HG02938 (cell line): ENCODE results near the gene NID1.
"Not testable (repeated sequence)": the region's sequence is repeated elsewhere in the genome, so short reads cannot be mapped to it uniquely, and the experiment has no call there.

Experiments
- ATAC-seq: cut with Tn5 transposase; IDR thresholded peaks from one replicate; pipeline ENCODE4 v1.9.1; 2021; ENCODE audit warnings: mild to moderate bottlenecking, moderate library complexity; ENCODE audit not compliant: unreplicated experiment

Gene NID1

DNA sequence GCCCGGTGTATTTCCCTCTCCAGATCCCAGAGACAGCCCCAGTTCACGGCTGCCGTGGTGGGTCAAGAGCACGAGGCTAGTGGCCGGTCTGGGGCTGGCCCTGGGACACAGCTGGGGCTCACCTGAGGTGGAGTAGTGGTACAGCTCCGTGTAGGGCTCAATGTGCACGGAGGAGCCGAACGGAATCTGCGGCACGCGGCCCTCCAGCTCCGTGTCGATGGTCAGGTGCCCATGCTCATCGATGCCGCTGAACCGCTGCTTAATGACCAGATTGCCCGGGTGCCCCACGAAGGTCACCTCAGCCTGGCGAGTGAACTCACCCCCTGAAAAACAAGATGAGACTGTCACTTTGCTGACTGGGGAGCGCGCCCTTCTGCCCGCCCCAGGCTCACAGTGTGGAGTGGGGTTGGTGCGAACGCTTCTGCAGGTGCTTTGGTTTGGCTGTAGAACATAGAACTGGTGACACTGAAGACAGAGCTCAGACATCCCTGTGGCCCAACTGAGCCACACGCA is 35.4 kb downstream of the NID1 start:
- ATAC-seq = no peak

DNA sequence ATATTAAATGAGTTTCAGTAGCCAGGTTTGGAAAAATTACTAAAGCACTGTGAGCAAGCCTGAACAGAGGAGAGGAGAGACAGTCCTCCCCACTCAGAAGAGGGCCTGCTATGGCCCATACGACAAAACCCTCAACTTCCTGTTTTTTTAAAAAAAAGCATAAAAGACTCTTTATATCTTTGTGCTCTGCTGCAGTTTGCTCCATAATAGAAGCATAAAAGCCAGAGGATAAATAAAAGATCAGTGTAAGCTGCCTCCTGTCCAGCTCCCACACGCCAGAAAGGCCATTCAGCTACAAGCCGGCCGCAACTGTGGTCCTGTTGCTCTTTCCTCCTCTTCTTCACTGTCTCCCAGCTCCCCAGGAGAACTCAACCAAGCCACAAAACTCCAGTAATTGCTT is 37.8 kb downstream of the NID1 start:
- no peak for ATAC-seq

DNA sequence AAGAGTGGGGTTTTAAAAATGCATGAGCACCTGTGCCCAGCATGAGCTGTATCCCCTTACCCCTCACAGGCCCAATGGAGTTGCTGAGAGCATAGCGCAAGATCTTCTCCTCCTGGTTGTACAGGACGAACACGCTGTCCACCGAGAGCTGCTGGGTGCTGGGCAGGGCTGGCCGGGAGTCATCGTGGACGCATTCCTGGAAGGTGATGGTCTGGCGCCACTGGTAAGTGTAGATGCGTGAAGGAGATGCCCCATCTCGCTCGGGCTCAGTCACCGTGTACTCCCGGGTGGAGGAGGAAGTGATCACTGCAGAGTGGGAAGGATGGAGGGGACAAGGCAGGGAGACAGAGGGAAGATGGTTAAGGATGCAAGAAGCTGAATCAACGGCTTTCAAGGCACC is 39.1 kb downstream of the NID1 start:
- ATAC-seq = no peak

DNA sequence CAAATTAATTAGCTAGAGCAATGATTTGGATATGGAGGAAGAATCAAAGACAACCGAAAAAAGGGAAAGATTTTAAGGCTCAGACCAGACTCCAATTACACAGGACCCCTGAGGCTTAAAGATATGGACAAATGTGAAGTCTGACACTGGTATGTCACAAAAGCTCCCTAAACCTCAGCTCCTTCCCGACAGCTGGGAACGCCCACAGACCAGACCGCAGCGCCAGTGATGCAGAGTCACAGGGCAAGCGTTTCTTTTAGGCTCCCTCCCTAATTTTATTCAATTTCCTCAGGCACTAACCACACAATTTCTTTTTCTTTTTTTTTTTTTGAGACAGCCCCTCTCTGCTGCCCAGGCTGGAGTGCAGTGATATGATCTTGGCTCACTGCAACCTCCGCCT is 40.2 kb downstream of the NID1 start:
- ATAC-seq = no peak

DNA sequence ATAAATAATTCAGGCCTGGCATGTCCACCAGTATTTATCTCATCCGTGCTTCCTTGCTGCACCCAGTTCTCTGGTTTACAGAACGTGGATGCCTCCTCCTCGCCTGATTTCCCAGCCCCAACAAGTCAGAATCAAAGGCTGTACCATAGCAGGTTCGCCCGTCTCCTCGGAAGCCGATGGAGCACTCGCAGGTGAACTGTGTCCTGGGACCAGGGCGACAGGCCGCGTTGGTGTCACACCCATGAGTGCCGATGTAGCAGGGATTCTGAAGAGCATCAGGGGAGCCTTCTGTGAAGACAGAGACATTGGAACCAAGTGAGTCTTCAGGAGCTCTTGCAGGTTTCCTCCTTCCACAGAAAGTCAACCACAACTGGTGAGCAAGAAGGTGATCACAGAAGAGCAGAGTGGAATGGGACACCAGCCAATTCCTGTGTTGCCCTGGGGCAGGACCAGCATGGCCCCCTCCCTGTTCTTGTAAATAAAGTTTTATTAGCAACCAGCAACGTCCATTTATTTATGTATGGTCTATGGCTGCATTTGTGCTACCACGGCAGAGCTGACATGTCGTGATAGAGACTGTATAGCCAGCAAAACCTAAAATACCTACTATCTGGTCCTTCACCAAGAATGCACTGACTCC is 40.8 kb downstream of the NID1 start:
- no peak for ATAC-seq

DNA sequence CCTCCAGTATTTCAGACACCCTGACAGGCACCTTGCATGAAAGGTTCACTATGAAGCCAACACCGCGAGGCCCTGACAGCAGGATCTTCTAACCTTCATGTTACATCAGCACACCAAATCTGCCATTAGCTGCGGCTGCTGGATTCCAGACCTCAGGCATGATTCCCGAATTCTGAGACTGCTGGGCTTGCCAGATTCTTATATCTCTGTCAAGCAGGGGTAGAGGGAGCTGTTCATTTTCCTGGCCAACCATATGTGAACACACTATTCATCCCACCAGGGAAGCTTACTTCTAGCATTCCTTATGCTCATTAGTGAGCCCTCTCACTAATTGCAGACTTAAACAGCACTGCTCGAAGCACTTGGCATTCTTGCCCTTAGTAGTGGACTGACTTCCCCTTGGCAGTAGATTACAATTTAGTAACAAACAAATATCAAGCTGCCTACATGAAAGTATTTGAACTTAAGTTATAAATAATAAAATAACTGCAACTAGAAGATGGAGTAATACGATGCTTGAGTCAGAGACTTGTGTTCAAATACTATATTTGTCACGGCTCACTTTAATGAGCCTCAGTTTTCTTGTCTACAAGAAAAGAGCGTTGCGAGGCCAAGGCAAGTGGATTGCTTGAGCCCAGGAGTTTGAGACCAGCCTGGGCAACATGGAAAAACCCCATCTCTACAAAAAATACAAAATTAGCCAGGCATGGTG is 43.3 kb downstream of the NID1 start:
- ATAC-seq = no peak

DNA sequence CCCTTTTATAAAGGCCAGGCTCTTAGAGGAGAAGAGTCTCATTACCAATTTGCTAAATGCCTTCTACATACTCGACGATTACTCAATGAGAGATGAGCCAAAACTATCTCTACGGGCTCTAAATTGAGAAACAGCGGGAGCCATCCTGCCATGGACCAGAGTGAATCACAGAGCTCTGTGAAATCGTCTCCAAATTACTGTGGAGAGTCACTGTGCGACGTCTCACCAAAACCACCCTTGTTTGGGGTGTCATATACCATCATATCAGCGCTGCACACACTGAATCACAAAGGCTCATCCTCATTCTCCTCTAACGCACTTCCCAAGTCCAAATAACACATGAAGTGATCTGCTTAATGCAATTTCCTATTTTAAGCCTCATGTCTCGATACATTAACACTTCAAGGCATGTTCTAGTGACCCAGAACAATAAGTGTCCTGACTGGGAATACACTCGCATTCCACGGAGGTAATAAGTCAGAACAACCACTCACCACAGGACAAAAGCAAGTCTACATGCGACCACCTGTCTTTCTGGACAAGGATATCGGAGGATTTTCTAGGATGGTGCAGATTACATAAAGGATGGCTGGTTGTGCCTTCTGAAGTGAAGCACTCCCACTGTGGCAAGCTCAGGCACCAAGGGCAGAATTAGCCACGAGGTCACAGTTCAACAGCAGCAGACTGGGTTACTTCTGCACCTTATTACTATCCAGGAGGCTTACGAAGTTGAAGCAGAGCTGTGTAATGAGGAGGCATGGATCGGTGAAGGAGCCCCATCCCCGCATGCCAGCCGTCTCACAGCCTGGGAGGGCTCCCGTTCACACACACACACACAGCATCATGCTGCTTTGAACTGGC is 44.3 kb downstream of the NID1 start:
- no peak for ATAC-seq

DNA sequence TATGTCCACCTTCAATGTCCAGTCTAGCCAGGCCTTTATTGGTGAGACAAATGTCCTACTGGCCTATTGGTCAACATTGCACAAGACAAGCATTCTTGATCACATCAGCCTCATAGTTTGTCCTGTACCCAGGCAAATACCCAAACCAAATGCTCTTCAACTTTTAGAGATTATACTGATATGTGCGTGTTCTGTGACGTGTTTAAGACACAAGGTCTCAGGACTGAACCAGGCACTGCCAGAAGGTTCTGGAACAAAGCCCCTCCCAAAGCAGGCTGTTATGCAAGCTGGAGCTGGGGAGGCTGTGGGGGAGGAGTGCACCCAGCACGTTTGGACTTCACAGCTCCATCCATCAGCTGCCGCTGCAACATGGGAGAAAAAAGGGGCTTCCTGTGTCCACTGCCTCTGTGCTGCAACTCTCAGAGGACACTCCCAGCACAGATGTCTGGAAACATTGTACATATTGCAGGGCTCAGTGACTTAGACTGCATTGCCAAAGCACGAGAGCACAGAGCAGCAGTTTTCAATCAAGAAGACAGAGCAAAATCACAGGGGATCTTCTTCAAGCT is 45.9 kb downstream of the NID1 start:
- ATAC-seq = no peak

DNA sequence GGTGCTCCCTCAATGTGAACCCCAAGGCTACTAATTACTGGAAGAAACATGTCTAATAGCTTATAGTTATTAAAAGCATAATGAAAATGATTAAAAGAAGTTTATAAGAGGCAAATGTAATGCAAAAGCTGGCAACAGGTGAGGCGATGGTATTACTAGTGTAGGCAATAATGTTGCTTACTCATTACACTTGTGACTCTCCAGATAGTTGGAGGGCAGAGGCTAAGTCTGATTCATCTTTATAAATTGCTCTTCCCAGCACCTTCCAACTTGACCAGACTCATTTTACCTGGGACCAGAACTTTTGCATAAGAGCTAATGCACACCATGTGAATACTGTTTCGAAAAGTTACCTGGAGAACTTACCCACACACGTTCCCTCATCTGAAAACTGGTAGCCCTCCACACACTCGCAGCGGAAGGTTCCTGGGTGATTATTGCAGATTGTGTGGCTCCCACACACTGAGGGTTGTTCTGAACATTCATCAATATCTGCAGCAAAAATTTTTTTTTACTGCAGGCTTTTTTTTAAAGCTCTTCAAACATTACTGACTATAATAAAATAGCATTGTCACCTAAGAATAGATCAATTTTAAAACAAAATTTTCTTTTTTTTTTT is 48.0 kb downstream of the NID1 start:
- no peak for ATAC-seq

DNA sequence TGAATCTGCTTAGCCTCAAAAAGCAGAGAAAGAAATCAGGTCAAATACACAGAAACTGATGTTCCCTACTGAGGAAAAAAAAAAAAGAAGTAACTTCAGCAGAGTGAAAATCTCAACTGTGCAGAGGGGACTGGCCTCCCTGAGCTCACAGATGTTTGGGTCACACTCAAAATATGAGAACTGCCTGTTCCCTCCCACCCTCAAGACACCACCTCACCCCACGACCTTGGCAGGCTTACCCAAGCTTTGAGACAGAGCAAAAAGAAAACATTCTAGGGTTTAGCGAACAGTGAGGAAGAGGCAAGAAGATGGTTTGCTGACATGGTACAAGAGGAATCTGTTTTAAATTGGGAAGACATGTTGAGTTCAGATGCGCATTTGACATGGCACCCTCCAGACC is 48.8 kb downstream of the NID1 start:
- no peak for ATAC-seq

DNA sequence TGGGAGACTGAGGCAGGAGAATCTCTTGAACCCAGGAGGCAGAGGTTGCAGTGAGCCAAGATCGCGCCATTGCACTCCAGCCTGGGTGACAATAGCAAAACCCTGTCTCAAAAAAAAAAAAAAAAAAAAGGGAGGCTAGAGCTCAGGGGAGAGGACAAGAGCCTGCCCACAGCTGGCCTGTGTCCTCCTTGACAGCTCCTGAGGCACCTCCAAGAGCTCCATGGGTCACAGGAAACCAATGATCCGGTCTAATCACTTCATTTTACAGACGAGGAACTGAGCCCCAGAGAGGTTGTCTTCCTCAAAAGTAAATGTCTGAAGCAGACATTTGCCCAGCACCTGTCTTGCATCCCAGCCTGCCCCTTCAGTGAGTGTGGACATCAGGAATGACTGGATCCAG is 49.4 kb downstream of the NID1 start:
- ATAC-seq = no peak

DNA sequence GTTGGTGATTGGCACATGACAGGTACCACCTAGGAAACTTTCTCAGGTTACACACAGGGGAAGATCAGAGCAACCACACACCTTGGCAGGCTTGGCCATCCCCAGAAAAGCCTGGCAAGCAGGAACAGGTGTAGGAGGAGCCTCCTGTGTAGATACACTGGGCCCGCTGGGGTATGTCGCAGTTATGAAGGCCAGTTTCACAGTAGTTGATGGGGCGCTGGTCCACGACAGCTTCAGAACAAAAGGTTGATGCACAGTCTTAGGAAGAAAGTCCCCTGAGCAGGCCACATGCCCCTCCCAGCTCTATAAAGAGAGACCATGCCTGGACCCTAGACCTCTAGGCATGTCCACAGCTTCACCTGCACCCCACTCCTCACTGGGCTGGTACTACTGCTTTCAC is 51.6 kb downstream of the NID1 start:
- ATAC-seq = no peak

DNA sequence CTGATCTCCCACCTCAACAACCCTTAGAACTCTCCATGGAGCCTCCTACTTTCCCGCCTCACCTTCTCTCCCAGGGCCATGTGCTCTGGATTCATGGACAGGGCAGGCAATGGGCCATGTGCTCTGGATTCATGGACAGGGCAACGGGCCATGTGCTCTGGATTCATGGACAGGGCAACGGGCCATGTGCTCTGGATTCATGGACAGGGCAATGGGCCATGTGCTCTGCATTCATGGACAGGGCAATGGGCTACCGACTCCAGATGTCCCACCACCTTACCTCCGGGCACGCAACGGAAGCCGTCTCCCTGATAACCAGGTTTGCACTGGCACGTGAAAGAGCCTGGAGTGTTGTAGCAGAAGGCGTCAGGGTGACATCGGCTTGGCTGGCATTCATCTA is 53.2 kb downstream of the NID1 start:
- ATAC-seq = no peak

DNA sequence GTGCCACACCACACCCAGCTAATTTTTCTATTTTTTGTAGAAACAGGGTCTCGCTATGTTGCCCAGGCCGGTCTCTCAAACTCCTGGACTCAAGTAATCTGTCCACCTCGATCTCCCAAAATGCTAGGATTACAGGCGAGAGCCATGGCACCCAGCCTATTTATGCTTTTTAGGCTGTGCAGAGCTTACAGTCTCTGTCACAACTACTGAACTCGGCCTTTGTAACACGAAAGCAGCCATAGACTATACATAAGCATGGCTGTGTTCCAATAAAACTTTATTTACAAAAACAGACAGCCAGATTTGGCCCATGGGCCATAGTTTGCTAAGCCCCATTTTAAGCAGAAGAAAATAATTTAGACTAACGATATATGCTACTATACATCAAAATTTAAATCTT is 54.4 kb downstream of the NID1 start:
- ATAC-seq = no peak

DNA sequence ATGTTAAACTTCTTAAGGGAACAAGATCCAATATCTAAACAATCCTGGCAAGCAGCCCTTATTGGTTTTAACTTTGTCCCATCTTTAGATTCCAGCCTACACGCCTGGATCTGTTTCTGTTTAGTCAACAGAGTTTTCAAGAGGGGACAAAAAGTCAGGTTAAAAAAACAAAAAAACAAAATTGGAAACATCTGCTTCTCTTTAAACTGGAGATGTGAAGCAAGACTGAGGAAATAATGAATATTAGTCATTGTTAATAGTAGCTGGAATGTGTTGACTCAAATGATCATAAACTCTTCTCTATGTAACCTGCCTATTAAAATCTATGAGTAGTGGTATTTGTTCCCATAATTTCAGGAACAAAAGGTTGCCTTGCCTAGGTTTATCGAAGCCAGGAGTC is 55.0 kb downstream of the NID1 start:
- ATAC-seq = no peak

DNA sequence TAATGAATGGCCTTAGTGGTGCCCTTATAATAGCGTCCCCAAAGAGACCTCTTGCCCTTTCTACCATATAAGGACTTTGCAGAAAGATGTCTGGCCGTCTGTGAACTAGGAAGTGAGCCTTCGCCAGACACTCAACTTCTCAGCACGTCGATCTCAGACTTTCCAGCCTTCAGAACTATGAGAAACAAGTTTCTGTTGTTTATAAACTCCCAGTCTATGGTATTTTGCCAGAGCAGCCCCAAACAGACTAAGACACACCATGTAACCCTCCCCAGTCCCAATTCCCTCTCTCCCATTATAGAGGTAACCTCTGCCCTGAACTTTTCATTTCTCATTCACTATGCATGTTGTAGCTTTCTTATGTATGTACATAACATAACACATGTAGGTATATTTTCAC is 55.7 kb downstream of the NID1 start:
- no peak for ATAC-seq

DNA sequence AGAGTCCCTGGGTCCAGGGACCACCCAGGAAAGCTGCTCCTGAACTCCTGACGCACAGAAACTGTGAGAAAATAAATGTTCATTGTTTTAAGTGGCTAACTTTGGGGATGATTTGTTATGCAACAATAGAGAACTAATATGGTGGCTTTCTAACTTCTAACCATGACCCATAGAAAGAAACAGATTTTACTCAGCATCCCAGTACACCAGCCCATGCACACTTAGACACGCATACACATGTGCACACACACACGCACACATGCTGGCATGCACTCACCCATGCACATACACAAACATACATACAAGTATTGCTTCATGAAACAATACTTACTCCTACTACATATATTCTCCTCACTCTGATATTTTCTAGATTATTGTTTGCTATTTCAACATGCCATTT is 57.1 kb downstream of the NID1 start:
- no peak for ATAC-seq

DNA sequence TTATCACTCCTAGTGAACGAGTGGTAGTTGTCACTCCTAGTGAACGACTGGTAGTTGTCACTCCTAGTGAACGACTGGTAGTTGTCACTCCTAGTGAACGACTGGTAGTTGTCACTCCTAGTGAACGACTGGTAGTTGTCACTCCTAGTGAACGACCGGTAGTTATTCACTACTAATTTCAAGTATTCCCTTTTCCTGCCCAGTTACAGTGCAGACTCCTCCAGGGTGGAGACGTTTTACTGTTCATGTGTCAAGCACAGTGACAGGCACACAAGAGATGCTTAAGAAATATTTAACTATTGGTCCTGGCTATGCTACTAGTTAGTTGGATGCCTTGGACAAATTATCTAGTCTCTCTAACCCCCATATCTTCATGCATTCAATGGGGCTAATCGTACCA is 61.8 kb downstream of the NID1 start:
- not testable (repeated sequence) for ATAC-seq

DNA sequence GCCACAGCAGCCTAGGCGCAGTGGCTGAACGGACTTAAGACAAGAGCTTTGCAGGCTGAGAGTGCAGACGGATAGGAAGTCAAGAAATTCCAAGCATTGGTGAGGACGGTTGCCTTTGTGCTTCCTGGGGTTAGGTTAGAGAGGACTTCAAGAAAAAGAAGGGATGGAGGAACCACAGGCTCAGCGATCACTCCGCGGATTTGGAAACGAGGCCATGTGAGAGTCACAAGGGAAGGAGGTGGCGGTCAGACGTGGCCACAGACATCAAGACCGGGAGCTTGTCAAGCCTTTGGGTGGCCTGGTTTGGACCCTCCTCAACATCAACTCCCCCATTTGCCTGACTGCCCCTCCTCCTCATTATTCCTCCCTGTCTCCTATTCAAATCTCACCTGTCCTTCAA is 62.3 kb downstream of the NID1 start:
- ATAC-seq = no peak

DNA sequence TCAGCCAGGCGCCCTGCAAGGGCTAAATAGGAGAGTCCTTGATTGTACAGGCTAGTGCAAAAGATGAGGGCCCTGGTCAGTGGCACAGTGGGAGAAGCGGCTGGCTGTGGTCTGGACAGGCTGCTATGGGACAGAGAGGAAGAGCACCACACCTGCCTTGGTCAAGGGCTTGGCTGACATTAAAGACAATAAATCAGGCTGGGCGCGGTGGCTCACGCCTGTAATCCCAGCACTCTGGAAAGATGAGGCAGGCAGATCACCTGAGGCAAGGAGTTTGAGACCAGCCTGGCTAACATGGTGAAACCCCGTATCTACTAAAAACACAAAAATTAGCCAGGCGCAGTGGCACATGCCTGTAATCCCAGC is 62.9 kb downstream of the NID1 start:
- no peak for ATAC-seq

DNA sequence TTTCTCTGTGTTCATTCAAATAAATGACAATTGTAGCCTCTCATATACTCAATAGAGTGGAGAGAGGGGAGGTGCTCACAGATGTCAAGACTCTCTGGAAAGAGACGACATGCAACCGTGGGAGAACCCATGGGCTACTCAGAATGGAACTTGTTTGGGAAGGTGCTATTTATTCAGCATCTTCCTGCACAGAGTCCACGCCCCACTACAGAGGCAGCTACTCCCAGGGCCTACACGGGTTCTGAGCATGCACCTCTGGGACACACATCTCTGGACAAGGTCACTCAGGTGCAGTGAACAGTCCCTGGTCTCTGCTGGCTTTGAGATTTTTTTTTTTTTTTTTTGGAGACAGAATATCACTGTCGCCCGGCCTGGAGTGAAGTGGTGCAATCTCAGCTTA is 64.1 kb downstream of the NID1 start:
- no peak for ATAC-seq
